Measurements from ENCODE around the gene TAF15.

TAF15 gene

DNA sequence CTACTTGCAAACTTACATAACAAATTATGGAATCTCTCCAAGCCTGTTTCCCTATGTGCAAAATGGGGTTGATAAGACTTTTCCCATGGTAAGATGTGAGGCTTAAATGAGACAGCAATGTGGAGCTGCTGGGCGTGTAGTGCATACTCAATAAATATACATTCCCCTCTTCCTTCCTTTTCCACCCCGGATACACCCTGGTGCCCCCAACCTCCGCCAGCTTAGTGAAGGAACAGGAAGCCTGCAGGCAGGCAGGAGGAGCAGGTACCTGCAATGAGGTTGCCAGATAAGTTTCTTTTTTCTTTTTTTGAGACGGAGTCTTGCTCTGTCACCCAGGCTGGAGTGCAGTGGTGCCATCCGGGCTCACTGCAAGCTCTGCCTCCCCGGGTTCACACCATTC, 33.7 kb upstream of the TAF15 start:
- TF ChIP-seq, protein P1, sequence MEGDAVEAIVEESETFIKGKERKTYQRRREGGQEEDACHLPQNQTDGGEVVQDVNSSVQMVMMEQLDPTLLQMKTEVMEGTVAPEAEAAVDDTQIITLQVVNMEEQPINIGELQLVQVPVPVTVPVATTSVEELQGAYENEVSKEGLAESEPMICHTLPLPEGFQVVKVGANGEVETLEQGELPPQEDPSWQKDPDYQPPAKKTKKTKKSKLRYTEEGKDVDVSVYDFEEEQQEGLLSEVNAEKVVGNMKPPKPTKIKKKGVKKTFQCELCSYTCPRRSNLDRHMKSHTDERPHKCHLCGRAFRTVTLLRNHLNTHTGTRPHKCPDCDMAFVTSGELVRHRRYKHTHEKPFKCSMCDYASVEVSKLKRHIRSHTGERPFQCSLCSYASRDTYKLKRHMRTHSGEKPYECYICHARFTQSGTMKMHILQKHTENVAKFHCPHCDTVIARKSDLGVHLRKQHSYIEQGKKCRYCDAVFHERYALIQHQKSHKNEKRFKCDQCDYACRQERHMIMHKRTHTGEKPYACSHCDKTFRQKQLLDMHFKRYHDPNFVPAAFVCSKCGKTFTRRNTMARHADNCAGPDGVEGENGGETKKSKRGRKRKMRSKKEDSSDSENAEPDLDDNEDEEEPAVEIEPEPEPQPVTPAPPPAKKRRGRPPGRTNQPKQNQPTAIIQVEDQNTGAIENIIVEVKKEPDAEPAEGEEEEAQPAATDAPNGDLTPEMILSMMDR (IDR thresholded peaks at IDR 0.05; ENCODE audit: low read depth, low read length), result no peak
- DNase-seq, result no peak
- no peak overlapping the region for H3K4me3 ChIP-seq (ENCODE audit: low read depth, low read length)
- no peak overlapping the region for H3K27ac ChIP-seq
- H3K36me3 ChIP-seq, result no peaks in the 10 kb centered on the region
- H3K27me3 ChIP-seq (ENCODE audit: insufficient read depth, low read depth, severe bottlenecking), result no peaks in the 10 kb centered on the region
- H3K9me3 ChIP-seq (ENCODE audit: severe bottlenecking), result no peaks in the 10 kb centered on the region

DNA sequence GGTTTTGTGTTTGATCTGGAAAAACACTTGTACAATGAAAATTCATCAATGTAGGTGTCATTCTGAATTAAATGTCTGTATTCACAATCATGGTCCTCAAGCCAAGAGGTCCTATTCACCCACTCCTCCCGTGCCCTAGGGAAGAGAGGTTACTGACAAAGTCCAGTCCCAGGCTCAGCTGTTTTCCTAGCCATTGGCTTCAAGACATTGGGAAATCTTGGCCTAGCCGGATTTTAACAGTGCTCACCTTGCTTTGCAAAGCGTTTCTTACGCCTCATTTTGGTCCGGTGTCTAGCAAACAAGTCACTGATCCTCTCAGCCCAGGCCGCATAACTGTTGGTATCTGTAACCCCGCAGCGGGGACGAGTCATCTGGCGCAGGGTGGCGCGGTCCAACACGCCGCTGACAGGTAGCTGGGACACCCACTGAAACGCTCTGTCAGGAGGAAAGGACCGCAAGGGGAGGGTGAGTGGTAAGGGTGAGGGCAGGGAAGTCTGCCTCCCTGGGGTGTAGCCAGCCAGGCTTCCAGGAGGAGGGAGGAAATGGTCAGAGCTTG, 30.6 kb upstream of the TAF15 start:
- no peak for DNase-seq
- TF ChIP-seq, protein P1 (IDR thresholded peaks at IDR 0.05; ENCODE audit: low read depth, low read length), result no peak
- Histone ChIP-seq H3K36me3 (no peaks in the 10 kb centered on the region), H3K9me3 (ENCODE audit: severe bottlenecking) (no peaks in the 10 kb centered on the region), H3K27me3 (ENCODE audit: insufficient read depth, low read depth, severe bottlenecking) (no peaks in the 10 kb centered on the region), H3K4me3 (ENCODE audit: low read depth, low read length) (no peak overlapping the region), H3K27ac (no peak overlapping the region)

DNA sequence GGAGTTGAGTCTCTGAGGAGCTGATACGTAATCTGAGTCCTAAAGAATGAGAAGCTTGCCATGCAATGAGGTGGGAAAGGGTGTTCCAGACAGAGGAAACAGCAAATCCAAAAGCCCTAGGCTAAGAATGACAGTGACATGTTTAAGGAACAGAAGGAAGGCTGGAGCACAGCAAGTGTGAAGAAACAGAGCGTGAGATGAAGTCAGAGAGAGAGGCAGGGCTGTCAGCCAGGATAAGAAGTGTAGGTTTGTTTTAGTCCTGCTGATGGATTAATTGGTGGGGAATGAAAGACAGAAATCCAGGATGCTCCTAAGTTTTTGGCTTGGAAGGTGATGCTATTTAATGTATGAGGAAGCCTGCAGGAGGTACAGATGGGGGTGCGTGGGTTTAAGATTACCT, 28.3 kb upstream of the TAF15 start:
- Histone ChIP-seq H3K9me3 (ENCODE audit: severe bottlenecking) (no peaks in the 10 kb centered on the region), H3K4me3 (ENCODE audit: low read depth, low read length) (no peak overlapping the region), H3K36me3 (no peaks in the 10 kb centered on the region), H3K27ac (no peak overlapping the region), H3K27me3 (ENCODE audit: insufficient read depth, low read depth, severe bottlenecking) (no peaks in the 10 kb centered on the region)
- no peak for DNase-seq
- TF ChIP-seq, protein P1 (IDR thresholded peaks at IDR 0.05; ENCODE audit: low read depth, low read length), result no peak

DNA sequence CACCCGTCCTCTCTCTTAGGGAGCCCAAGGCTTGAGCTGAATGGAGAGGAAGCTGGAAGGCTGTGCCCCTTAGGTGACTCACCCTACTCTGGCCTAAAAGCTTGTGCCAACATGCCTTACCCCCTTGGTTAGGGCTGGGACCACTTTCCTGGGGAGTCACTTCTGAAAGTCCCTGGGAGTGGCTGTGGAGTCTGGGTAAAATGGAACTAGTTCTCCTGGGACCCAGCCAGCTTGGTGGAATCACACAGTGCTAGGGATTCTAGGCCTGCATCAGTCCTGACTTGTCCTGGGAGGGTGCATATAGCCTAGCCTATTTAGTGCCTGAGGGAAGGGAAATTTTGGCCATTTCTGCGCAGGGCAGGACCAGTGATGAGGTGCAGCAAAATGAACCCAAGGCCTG, 24.4 kb upstream of the TAF15 start:
- Histone ChIP-seq H3K9me3 (ENCODE audit: severe bottlenecking) (no peaks in the 10 kb centered on the region), H3K27me3 (ENCODE audit: insufficient read depth, low read depth, severe bottlenecking) (no peaks in the 10 kb centered on the region), H3K27ac (no peak overlapping the region), H3K4me3 (ENCODE audit: low read depth, low read length) (no peak overlapping the region), H3K36me3 (no peaks in the 10 kb centered on the region)
- TF ChIP-seq, protein P1 (IDR thresholded peaks at IDR 0.05; ENCODE audit: low read depth, low read length), result no peak
- DNase-seq, result no peak

DNA sequence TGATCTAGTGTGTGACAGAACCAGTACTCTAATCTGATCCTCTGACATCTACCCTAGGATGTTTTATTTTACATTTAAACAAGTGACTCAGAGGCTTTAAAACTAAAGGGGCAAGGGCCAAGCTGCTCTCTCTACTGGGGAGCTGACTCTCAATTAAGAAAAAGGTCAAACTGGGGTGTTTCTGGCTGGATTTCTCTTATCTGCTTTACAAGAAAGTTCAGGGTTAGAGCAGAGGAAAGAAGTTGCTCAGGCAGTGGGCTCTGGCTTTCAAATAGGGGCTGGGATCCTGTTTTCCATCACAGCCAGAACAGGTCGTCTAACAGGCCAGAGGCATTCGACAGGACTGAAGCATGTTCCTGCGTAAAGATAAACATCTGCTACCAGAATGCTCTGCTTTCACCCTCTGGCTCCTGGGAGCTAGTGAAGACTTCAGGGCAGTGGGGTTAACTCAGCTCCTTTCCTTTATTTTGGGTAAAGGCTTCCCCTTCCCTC, 22.3 kb upstream of the TAF15 start:
- Histone ChIP-seq H3K4me3 (ENCODE audit: low read depth, low read length) (no peak overlapping the region), H3K9me3 (ENCODE audit: severe bottlenecking) (no peaks in the 10 kb centered on the region), H3K27me3 (ENCODE audit: insufficient read depth, low read depth, severe bottlenecking) (no peaks in the 10 kb centered on the region), H3K27ac (no peak overlapping the region), H3K36me3 (no peaks in the 10 kb centered on the region)
- DNase-seq, result no peak
- TF ChIP-seq, protein P1 (IDR thresholded peaks at IDR 0.05; ENCODE audit: low read depth, low read length), result no peak

All from WERI-Rb-1 (cell line).